Testis (tissue), 2 donors: ENCODE data around the gene ADAM21.

Source experiments
- POLR2A ChIP-seq: fragments of 450-650 bp; IDR thresholded peaks from one replicate; pipeline ENCODE4 v1.6.1; 2017; ENCODE audit warnings: antibody characterized with exemption, mild to moderate bottlenecking, moderate library complexity
- TF ChIP-seq, protein P1 (sequence below), 3 experiments: fragments of 450-650 bp in 2 of 3; fragments of 200-600 bp in 1 of 3; sonication (generic) in 1 of 3; IDR thresholded peaks; one replicate each; pipeline ENCODE4 v1.5.1; 2016 to 2019; ENCODE audit warnings: antibody characterized with exemption in 3 of 3, mild to moderate bottlenecking in 2 of 3, moderate library complexity in 1 of 3

DNA sequence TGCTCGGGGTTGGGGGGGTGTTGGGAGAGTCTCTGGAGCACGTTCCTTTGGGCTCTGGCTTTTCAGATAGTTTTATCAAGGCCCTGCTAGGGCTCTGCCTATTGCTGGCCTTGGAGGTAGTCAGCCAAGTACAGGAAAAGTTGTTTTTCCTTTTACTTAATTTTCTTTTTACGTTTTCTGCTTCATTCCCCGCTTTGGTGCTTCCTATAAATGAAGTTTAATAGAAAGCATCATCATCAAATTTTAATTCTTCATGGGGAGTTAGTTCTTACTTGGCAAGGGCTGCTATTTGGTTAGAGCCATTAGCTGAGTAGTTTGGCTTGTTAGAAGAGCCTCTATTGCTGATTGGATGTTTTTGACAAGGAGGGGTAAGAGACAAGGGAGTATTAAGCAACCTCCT lies 15.1 kb upstream of the ADAM21 start:
- TF ChIP-seq, protein P1, sequence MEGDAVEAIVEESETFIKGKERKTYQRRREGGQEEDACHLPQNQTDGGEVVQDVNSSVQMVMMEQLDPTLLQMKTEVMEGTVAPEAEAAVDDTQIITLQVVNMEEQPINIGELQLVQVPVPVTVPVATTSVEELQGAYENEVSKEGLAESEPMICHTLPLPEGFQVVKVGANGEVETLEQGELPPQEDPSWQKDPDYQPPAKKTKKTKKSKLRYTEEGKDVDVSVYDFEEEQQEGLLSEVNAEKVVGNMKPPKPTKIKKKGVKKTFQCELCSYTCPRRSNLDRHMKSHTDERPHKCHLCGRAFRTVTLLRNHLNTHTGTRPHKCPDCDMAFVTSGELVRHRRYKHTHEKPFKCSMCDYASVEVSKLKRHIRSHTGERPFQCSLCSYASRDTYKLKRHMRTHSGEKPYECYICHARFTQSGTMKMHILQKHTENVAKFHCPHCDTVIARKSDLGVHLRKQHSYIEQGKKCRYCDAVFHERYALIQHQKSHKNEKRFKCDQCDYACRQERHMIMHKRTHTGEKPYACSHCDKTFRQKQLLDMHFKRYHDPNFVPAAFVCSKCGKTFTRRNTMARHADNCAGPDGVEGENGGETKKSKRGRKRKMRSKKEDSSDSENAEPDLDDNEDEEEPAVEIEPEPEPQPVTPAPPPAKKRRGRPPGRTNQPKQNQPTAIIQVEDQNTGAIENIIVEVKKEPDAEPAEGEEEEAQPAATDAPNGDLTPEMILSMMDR (IDR thresholded peaks at IDR 0.05): no peak
- TF ChIP-seq POLR2A: no peak
